GM12878 (cell line): Measurements from ENCODE around the gene CRAT.

Experiments used
- EZH2 ChIP-seq: IDR thresholded peaks from 2 replicates; pipeline ENCODE4 v1.6.1; 2012; ENCODE audit warnings: low read depth, mild to moderate bottlenecking, control low read depth, inconsistent platforms, low read length, borderline replicate concordance; ENCODE audit not compliant: control insufficient read depth
- POLR2A ChIP-seq: IDR thresholded peaks from 2 replicates; pipeline ENCODE4 v1.6.1; 2011; ENCODE audit warnings: low read depth, mild to moderate bottlenecking, low read length
- SMAD5 ChIP-seq: IDR thresholded peaks from 2 replicates; pipeline ENCODE4 v1.6.1; 2016; ENCODE audit warnings: antibody characterized with exemption, low read depth

DNA sequence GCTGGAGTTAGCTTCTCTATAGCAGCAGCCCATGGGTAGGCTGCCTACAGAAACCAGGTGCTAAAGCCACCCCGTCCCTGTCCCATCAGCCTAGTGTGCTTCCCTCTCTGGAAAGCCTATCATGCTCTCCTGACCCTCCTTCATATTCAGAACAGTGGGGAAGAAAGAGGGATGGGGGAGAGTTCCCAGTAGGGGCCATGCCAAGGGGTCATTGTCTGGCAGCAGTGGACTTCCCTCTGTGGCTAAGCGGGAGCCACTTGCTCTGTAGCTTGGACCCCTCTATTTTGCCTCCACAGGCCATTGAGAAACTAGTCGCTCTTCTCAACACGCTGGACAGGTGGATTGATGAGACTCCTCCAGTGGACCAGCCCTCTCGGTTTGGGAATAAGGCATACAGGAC is 18.1 kb upstream of the CRAT start:
- TF ChIP-seq SMAD5 (no peak), EZH2 (no peak), POLR2A (no peak)
